Progenitor cell of endocrine pancreas (in vitro differentiated cells): ENCODE results near the gene ZNF804A. TPM values are rescaled to one million over a fixed set of nuclear protein-coding genes. Genes with fewer than 3 reads are reported as not detected.

Experiments used
- DNase-seq: peaks from one replicate; pipeline ENCODE4 v3.0.0; 2021; ENCODE audit warnings: low spot score; ENCODE audit not compliant: unreplicated experiment
- H3K27ac Mint-ChIP-seq: 2 replicates; pipeline ENCODE4 v1.8.0; 2021; ENCODE audit warnings: mild to moderate bottlenecking, moderate library complexity, mixed read lengths
- H3K27me3 Mint-ChIP-seq: 2 replicates; pipeline ENCODE4 v1.8.0; 2021; ENCODE audit warnings: mixed read lengths
- H3K36me3 Mint-ChIP-seq: 2 replicates; pipeline ENCODE4 v1.8.0; 2022; ENCODE audit warnings: mixed read lengths; ENCODE audit not compliant: insufficient read depth
- H3K4me1 Mint-ChIP-seq: 2 replicates; pipeline ENCODE4 v1.8.0; 2021; ENCODE audit warnings: low read depth, mixed read lengths
- H3K4me3 Mint-ChIP-seq: 2 replicates; pipeline ENCODE4 v1.8.0; 2021; ENCODE audit warnings: low read depth, mild to moderate bottlenecking, moderate library complexity, mixed read lengths
- H3K9me3 Mint-ChIP-seq: 2 replicates; pipeline ENCODE4 v1.8.0; 2021; ENCODE audit warnings: low read depth, mixed read lengths
- CTCF ChIP-seq: fragments of 200-600 bp; sonication (generic); IDR thresholded peaks from one replicate; pipeline ENCODE4 v1.5.0; 2021; ENCODE audit warnings: antibody characterized with exemption, mild to moderate bottlenecking; ENCODE audit not compliant: unreplicated experiment
- total RNA-seq: library from RNA; stranded (reverse); gene quantifications from 2 replicates; pipeline ENCODE4 v1.2.1, GENCODE V29; 2021

The ZNF804A gene
- total RNA-seq, 1 donor from 2014 or later = not detected

GRCh38 chr2:184566716-184567115 is 31.6 kb upstream of the ZNF804A start:
- H3K4me3 Mint-ChIP-seq = no peak overlapping the region
- H3K27me3 Mint-ChIP-seq = no peaks in the 10 kb centered on the region
- no peak for TF ChIP-seq CTCF
- no peak overlapping the region for H3K27ac Mint-ChIP-seq
- H3K36me3 Mint-ChIP-seq = no peaks in the 10 kb centered on the region
- no peaks in the 10 kb centered on the region for H3K4me1 Mint-ChIP-seq
- no peak for DNase-seq
- no peaks in the 10 kb centered on the region for H3K9me3 Mint-ChIP-seq

GRCh38 chr2:184577056-184577455 is 21.3 kb upstream of the ZNF804A start:
- TF ChIP-seq CTCF = no peak
- H3K4me3 Mint-ChIP-seq = no peak overlapping the region
- H3K27me3 Mint-ChIP-seq = no peaks in the 10 kb centered on the region
- H3K9me3 Mint-ChIP-seq = no peaks in the 10 kb centered on the region
- no peaks in the 10 kb centered on the region for H3K36me3 Mint-ChIP-seq
- H3K27ac Mint-ChIP-seq = no peak overlapping the region
- H3K4me1 Mint-ChIP-seq = no peaks in the 10 kb centered on the region
- no peak for DNase-seq

- DNase-seq = no peak
- TF ChIP-seq CTCF = no peak
- no peak overlapping the region for H3K4me3 Mint-ChIP-seq
- H3K27ac Mint-ChIP-seq = no peak overlapping the region
- no peaks in the 10 kb centered on the region for H3K4me1 Mint-ChIP-seq
- H3K36me3 Mint-ChIP-seq = no peaks in the 10 kb centered on the region
- no peaks in the 10 kb centered on the region for H3K9me3 Mint-ChIP-seq
- H3K27me3 Mint-ChIP-seq = no peaks in the 10 kb centered on the region
Observed at GRCh38 chr2:184577743-184578142, 20.6 kb upstream of the ZNF804A start.

GRCh38 chr2:184579226-184579625 is 19.1 kb upstream of the ZNF804A start:
- no peak for TF ChIP-seq CTCF
- H3K36me3 Mint-ChIP-seq = no peaks in the 10 kb centered on the region
- H3K4me3 Mint-ChIP-seq = no peak overlapping the region
- DNase-seq = no peak
- H3K27ac Mint-ChIP-seq = no peak overlapping the region
- no peaks in the 10 kb centered on the region for H3K27me3 Mint-ChIP-seq
- no peaks in the 10 kb centered on the region for H3K9me3 Mint-ChIP-seq
- no peaks in the 10 kb centered on the region for H3K4me1 Mint-ChIP-seq

GRCh38 chr2:184581391-184581790 is 16.9 kb upstream of the ZNF804A start:
- no peak overlapping the region for H3K27ac Mint-ChIP-seq
- no peaks in the 10 kb centered on the region for H3K27me3 Mint-ChIP-seq
- no peaks in the 10 kb centered on the region for H3K4me1 Mint-ChIP-seq
- no peaks in the 10 kb centered on the region for H3K9me3 Mint-ChIP-seq
- no peaks in the 10 kb centered on the region for H3K36me3 Mint-ChIP-seq
- no peak for TF ChIP-seq CTCF
- no peak for DNase-seq
- H3K4me3 Mint-ChIP-seq = no peak overlapping the region
